Tibial artery (tissue), 4 donors: ENCODE data around the gene CAPN15.

Source experiments
- DNase-seq, 2 donors: peaks; one replicate each; pipeline ENCODE4 v3.0.0-alpha.2; 2019
- H3K27ac ChIP-seq, 2 donors: fragments of 200-600 bp; sonication (generic) in 1 of 2; 1 replicate in 1 of 2; 2 replicates in 1 of 2; pipeline ENCODE4 v1.5.1; 2018 to 2019; ENCODE audit warnings: mild to moderate bottlenecking in 1 of 2
- H3K27me3 ChIP-seq, 2 donors: fragments of 200-600 bp; sonication (generic) in 1 of 2; one replicate each; pipeline versions ENCODE4 v1.5.1 to v1.6.0; 2016 to 2019
- H3K36me3 ChIP-seq, 3 donors: fragments of 200-600 bp; sonication (generic) in 2 of 3; one replicate each; pipeline ENCODE4 v1.5.1; 2016 to 2019; ENCODE audit warnings: mild to moderate bottlenecking in 2 of 3
- H3K4me1 ChIP-seq, 4 donors: fragments of 200-600 bp; sonication (generic) in 2 of 4; 1 replicate in 3 of 4; 2 replicates in 1 of 4; pipeline ENCODE4 v1.5.1; 2016 to 2019
- H3K4me3 ChIP-seq, 2 donors: fragments of 200-600 bp; sonication (generic) in 1 of 2; 1 replicate in 1 of 2; 2 replicates in 1 of 2; pipeline ENCODE4 v1.5.1; 2018 to 2019; ENCODE audit warnings: mild to moderate bottlenecking in 2 of 2
- H3K9me3 ChIP-seq, 3 donors: fragments of 200-600 bp; sonication (generic) in 1 of 3; one replicate each; pipeline ENCODE4 v1.5.1; 2016 to 2019
- intact Hi-C: fragments of 100-400 bp; cut with DNase I; formaldehyde crosslinking; loops from one replicate; pipeline ENCODE4 v1.15.0; 2023; ENCODE audit warnings: low total_unique reads
- TF ChIP-seq, protein P1 (sequence below), 2 experiments: fragments of 200-600 bp in 1 of 2; fragments of 450-650 bp in 1 of 2; IDR thresholded peaks; one replicate each; pipeline ENCODE4 v1.5.1; 2017 to 2019; ENCODE audit warnings: antibody characterized with exemption in 2 of 2, mild to moderate bottlenecking in 1 of 2, moderate library complexity in 1 of 2

Gene CAPN15

DNA sequence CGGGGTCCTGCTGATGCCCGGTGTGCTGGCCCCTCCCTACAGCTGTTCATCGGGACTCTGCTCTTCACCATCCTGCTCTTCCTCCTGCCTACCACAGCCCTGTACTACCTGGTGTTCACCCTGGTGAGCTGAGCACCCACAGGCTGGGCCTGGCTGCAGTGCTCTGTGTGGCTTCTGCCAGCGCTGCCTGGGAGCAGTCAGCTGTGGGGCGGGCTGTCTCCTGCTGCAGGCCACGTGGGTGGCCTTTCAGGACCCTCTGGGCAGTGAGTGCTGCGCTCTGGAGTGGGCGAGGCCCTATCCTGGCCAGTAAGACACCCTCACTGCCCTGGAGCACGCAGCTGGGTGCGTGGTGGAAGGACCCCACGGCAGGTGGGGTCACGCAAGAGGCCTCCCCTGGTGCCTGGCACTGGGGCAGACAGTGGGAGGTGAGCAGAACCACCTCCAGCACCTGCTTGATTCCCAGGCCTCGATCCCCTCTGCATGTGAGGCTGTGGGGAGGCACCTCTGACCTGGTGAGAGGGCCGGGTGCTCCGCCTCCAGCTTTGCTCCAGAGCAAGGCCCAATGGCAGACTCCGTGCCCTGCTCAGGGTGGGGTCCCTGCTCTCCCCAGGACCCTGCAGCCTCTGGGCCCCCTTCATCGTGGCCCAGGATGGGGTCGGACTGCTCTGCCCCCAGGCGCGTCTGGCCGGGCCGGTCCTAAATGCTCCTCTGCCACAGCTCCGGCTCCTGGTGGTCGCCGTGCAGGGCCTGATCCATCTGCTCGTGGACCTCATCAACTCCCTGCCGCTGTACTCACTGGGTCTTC lies 52.8 kb downstream of the CAPN15 start:
- H3K27me3 ChIP-seq, result peaks cover 0 to 2% of the 10 kb centered on the region in 2 donors
- peaks cover 0 to 8% (median 0%) of the 10 kb centered on the region in 4 donors for H3K4me1 ChIP-seq
- TF ChIP-seq, protein P1, sequence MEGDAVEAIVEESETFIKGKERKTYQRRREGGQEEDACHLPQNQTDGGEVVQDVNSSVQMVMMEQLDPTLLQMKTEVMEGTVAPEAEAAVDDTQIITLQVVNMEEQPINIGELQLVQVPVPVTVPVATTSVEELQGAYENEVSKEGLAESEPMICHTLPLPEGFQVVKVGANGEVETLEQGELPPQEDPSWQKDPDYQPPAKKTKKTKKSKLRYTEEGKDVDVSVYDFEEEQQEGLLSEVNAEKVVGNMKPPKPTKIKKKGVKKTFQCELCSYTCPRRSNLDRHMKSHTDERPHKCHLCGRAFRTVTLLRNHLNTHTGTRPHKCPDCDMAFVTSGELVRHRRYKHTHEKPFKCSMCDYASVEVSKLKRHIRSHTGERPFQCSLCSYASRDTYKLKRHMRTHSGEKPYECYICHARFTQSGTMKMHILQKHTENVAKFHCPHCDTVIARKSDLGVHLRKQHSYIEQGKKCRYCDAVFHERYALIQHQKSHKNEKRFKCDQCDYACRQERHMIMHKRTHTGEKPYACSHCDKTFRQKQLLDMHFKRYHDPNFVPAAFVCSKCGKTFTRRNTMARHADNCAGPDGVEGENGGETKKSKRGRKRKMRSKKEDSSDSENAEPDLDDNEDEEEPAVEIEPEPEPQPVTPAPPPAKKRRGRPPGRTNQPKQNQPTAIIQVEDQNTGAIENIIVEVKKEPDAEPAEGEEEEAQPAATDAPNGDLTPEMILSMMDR (IDR thresholded peaks at IDR 0.05), result no peak
- peaks cover 7 to 57% (median 8%) of the 10 kb centered on the region in 3 donors for H3K36me3 ChIP-seq
- no peaks in the 10 kb centered on the region for H3K9me3 ChIP-seq
- intact Hi-C loops, result loop anchor here (10.0 kb wide), 1 partner anchor 54 kb away; the partner anchor contains the start of genes METTL26 and WFIKKN1
- no peak overlapping the region for H3K4me3 ChIP-seq
- DNase-seq, result no peak
- H3K27ac ChIP-seq, result no peak overlapping the region

DNA sequence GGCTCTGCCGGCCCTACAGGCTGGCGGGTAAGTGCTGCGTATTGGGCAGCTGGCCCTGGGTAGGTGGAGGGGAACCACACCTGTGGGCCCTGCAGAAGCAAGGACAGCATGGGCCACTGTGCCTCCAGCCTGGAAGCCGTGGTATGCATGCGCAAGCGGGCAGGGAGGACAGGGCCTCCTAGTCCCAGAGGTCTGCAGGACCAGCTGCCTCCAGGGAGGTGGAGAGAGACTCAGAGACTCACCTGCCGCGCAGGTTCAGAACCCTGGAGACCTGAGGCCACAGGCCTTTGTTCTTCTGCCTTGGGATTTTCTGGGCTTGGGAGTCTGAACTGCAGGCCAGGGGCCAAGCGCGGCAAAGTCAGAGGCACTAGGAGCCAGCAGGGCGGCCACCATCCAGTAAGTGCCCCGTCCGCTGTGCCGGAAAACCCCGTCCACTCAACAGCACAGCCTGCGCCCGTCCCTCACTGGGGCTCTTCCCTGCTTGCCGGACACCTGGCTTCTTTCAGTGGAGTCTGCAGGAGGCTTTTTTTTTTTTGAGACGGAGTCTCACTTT lies 53.5 kb downstream of the CAPN15 start:
- Histone ChIP-seq H3K36me3 (peaks cover 3 to 51% (median 5%) of the 10 kb centered on the region in 3 donors), H3K4me1 (peaks cover 0 to 8% (median 0%) of the 10 kb centered on the region in 4 donors), H3K27me3 (peaks cover 0 to 5% of the 10 kb centered on the region in 2 donors), H3K27ac (no peak overlapping the region), H3K9me3 (no peaks in the 10 kb centered on the region), H3K4me3 (no peak overlapping the region)
- no peak for DNase-seq
- TF ChIP-seq, protein P1 (IDR thresholded peaks at IDR 0.05), result no peak
- intact Hi-C loops, result loop anchor here (10.0 kb wide), 1 partner anchor 54 kb away; the partner anchor contains the start of genes METTL26 and WFIKKN1

DNA sequence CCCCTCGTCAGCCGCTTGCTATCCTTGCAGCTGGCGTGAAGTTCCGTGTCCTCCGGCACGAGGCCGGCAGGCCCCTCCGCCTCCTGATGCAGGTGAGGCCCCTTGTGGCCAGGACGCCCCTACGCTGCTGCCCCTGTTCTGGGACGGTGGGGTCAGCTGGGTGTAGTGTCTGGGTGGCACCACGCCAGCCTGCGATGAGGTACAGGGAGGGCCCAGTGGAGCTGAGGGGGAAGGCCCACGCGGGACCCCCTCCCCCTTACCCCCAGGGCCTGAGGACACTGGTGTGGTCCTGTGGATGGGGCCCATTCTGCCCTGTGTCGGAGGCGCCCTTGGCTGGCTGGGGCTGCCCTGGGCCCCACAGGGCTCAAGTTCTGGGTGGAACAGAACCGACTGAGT lies 54.7 kb downstream of the CAPN15 start:
- Histone ChIP-seq H3K9me3 (no peaks in the 10 kb centered on the region), H3K36me3 (peaks cover 0 to 44% (median 5%) of the 10 kb centered on the region in 3 donors), H3K4me3 (no peak overlapping the region), H3K27me3 (peaks cover 0 to 5% of the 10 kb centered on the region in 2 donors), H3K4me1 (peaks cover 0 to 18% (median 4%) of the 10 kb centered on the region in 4 donors), H3K27ac (no peak overlapping the region)
- TF ChIP-seq, protein P1 (IDR thresholded peaks at IDR 0.05), result no peak
- DNase-seq, result no peak
- intact Hi-C loops, result loop anchor here (10.0 kb wide), 1 partner anchor 53 kb away; the partner anchor contains the start of genes METTL26 and WFIKKN1

DNA sequence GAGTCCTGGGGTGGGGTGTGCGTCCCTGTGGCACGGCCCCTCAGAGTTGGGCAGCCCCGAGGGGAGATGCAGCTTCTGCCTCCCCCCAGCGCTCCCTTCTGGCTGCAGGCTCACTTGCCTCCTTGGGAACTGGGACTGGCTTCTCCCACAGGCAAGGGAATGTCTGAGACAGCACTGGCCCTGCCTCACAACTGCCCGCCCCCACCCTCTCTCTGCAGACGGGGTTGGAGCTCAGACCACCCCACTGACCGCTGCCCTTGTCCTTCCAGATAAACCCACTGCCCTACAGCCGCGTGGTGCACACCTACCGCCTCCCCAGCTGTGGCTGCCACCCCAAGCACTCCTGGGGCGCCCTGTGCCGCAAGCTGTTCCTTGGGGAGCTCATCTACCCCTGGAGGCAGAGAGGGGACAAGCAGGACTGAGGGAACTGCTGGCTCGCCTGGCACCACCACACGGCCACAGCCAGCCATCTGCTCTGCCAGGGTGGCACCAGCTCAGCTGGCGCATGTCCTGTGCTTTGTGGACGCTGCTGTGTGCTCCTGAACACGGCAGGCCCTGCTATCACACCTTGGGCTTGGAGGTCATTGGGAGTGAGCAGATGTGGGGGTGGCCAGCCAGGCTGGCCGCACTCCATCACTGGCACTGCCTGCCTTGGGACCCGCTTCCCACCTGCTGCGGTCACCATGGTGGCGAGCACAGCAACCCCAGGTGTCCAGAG lies 55.3 kb downstream of the CAPN15 start:
- Histone ChIP-seq H3K27me3 (peaks cover 0 to 5% of the 10 kb centered on the region in 2 donors), H3K9me3 (no peaks in the 10 kb centered on the region), H3K4me1 (peaks cover 0 to 24% (median 8%) of the 10 kb centered on the region in 4 donors), H3K4me3 (no peak overlapping the region), H3K36me3 (peaks cover 0 to 42% (median 5%) of the 10 kb centered on the region in 3 donors), H3K27ac (no peak overlapping the region)
- intact Hi-C loops, result loop anchor here (10.0 kb wide), 1 partner anchor 52 kb away; the partner anchor contains the start of genes METTL26 and WFIKKN1
- no peak for DNase-seq
- TF ChIP-seq, protein P1 (IDR thresholded peaks at IDR 0.05), result no peak

DNA sequence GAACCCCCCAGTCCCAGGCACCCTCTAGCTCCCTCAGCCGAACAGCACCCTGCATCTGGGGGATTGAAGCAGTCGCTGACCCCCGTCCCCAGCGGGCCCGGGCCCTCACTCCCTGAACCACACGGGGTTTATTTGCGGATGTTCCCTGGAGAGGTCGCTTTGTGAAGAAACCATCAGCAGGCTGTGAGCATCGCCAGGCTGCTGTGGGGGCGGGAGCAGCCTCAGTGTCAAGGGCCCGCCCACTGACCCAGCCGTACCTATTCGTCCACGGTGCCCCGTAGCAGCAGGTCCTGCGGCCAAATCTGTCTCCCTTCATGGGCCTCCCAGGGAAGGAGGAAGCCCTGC lies 55.9 kb downstream of the CAPN15 start:
- TF ChIP-seq, protein P1 (IDR thresholded peaks at IDR 0.05), result no peak
- Histone ChIP-seq H3K4me3 (no peak overlapping the region), H3K27ac (no peak overlapping the region), H3K4me1 (peaks cover 0 to 31% (median 15%) of the 10 kb centered on the region in 4 donors), H3K9me3 (no peaks in the 10 kb centered on the region), H3K36me3 (peaks cover 0 to 35% (median 5%) of the 10 kb centered on the region in 3 donors), H3K27me3 (peaks cover 0 to 5% of the 10 kb centered on the region in 2 donors)
- DNase-seq, result no peak
- intact Hi-C loops, result loop anchor here (10.0 kb wide), 1 partner anchor 51 kb away; the partner anchor contains the start of genes METTL26 and WFIKKN1
